Skin of body (tissue), 2 donors: ENCODE data around the gene LYSET. TPM values are rescaled to one million over a fixed set of nuclear protein-coding genes. Genes with fewer than 3 reads are reported as not detected.
"Not testable (repeated sequence)": the region's sequence is repeated elsewhere in the genome, so short reads cannot be mapped to it uniquely, and the experiment has no call there.

Experiments used
- DNase-seq: peaks from one replicate; lab custom pipeline; 2025; lab: John Stamatoyannopoulos, UW
- total RNA-seq: library from RNA; depleted of rRNA; stranded (reverse); fragments of >200 nt; gene quantifications from one replicate; pipeline ENCODE4 v1.2.3, GENCODE V29; 2014

Gene LYSET, protein sequence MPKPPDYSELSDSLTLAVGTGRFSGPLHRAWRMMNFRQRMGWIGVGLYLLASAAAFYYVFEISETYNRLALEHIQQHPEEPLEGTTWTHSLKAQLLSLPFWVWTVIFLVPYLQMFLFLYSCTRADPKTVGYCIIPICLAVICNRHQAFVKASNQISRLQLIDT
- 8.2 TPM for total RNA-seq

DNA sequence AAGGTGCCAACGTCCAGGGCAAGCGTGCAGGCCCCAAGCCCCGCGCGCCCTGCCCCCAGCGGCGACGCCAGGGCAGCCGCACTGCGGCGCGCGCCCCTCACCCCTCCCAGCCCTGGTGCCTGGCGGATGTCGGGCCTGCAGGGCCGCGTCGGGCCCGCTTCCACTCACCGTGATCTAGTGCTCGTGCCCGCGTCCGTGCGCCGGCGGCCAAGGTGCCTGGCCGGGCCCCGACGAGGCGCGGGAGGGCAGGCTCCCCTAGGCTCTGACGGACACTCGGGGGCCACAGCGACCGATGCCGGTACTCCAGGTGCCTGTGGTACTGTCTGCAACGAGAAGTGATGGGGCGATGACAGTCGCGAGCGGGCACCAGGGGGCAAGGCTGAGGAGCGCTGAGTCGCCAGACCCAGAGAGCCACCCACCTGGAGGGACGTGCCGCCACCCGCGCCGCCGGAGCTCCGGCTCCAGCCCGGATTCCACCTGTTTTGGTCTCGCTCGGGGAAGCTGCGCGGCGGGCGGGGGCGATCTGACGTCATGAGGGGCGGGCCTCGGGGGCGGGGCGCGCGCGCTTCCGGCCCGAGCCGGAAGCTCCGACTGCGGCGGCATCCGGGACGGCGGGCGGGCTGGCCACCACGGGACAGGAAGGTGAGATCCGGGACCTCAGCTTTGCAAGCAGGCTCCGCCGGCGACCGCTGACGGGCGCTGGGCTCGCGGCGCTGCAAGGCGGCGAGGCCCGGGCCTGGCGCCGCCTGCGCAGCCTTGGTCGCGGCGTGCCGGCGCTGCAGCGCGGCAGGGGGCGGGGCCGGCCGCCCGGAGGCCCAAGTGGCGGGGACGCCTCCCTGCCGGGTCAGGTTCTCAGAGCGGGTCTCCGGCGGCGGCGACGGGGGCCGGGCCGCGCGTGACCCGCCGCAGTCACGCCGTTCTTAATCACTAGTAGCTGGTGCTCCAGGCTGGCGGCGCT, at the start of gene LYSET, which contains the start of gene MOAP1:
Gene LYSET (plus strand): TSS at position 927 of the 958 bp plus-strand sequence. CDS start 89 bp downstream, outside the sequence.
Gene MOAP1 (minus strand): TSS at position 507 of the 958 bp plus-strand sequence. CDS start 655 bp downstream, outside the sequence.
- peak; percentile 77 for DNase-seq

DNA sequence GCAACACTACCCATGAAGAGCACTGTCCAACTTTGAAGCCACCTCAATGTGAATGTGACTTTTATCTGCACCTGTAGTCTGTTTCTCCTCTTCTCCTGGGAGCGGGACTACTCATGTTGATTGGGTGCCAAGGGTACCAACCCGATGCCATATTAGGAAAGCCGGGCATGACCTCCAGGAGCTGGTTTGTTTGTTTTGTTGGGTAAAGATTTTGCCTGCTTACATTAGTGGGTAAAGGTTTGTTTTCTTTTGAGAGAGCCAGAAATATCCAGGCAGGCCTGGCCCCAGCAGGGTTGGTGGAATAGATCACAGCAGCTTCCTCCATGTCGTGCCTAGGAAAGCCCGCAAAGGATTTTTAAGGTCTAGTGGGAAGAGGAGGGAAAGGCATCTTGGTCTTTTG, 49.7 kb upstream of the LYSET start:
- DNase-seq, result no peak

DNA sequence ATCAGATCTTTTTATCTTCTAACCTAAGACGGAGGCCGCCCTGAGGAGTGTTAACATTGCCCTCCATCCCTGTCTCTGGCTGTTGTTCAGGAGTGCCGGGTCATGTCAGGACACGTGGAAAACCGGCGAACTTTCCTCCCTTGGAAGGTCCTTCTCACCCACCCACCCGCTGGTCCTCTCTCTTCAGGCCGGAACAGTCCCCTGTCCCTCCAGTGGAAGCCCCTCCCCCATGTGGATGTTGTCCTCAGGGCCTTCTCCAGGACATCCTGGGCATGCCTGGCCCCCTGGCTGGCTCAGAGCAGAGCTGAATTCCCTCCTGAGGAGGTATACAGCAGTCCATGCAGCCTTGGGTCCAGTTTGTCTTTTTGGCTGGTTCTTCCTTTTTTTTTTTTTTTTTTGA, 49.1 kb upstream of the LYSET start:
- DNase-seq, result no peak

DNA sequence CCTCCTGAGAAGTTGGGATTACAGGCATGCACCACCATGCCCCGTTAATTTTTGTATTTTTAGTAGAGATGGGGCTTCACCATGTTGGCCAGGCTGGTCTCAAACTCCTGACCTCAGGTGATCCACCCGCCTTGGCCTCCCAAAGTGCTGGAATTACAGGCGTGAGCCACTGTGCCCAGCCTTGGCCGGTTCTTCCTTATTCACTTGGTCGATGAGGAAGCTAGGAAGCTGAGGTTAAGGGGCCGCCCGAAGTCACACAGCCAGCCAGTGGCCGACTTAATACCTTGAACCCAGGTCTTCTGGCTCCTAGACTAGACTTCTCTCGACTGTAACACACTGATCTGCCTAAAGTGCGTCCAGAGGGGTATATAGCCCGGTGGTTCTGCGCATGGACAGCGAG, 48.6 kb upstream of the LYSET start:
- not testable (repeated sequence) for DNase-seq

DNA sequence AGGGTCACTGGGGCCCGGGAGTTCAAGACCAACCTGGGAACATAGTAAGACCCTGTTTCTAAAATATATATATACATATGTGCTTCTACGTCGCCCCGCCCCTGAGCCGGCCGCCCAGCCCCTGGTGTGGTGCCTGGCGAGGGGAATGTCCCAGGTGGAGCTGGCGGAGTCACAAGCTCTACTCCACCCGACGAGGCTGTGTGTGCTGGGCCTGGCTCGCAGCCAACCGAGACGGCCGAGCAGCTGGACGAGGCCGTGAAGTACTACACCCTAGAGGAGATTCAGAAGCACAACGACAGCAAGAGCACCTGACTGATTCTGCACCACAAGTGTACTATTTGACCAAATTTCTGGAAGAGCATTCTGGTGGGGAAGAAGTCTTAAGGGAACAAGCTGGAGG, 47.3 kb upstream of the LYSET start:
- no peak for DNase-seq

DNA sequence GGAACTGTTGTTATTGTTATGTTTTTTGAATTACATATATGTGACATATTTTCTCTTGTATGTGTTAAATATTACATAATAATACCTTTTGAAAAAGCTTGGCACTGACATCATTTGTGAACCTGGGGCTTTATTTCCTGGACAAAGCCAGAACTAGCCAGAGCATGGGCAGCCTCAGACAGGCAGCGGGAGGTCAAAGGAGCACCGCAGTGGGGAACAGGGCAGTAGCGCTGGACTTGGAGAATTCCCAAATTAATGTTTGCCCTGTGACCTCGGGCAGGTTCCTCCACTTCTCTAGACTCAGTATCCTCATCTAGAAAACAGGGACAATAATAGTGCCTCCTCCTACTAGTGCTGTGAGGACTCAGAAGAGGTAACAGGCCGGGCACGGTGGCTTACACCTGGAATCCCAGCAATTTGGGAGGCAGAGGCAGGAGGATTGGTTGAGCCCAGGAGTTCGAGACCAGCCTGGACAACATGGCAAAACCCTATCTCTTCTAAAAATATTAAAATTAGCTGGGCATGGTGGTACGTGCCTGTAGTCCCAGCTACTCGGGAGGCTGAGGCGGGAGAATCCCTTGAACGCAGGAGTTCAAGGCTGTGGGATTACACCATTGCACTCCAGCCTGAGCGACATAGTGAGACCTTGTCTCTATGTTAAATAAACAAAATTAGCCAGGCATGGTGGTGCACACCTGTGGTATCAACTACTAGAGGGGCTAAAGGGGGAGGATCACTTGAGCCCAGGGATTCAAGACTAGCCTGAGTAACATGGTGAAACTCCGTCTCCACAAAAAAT, 42.1 kb upstream of the LYSET start:
- no peak for DNase-seq

DNA sequence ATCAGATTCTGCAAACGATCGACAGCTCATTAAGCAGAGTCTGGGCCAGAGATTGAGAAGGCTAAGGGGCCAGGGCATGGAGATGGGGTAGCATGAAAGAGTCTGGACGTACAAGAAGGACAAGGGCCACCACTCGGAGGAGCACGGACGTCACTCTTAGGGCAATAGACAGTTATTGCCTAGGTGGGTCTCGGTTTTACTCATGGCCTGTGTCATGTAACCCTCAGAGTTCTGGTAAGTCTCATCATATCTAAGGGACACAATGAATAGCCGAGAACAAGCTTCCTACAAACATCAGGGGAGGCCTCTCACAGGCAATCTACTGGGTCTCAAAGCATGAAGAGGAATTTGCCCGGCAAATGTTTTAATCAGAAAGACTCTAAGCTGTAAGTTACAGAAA, 39.0 kb upstream of the LYSET start:
- no peak for DNase-seq

DNA sequence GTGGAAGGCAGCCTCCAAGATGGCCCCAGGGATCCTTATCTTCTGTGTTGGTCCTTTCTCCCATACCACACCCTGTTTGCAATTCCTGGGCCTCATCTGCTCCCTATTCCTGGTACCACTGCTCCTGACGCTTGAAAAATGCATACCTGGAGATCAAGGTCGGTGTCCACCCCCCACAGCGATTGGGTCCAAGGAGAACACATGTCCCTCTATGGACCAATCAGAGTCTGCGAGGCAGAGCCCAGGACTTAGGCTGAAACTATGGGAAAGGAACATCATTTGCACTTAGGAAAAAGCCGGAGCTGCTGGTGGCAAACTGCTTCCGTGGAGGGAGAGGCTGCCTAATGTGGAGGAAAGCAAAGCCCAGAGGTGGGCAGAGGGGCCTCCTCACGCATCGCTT, 36.1 kb upstream of the LYSET start:
- no peak for DNase-seq

DNA sequence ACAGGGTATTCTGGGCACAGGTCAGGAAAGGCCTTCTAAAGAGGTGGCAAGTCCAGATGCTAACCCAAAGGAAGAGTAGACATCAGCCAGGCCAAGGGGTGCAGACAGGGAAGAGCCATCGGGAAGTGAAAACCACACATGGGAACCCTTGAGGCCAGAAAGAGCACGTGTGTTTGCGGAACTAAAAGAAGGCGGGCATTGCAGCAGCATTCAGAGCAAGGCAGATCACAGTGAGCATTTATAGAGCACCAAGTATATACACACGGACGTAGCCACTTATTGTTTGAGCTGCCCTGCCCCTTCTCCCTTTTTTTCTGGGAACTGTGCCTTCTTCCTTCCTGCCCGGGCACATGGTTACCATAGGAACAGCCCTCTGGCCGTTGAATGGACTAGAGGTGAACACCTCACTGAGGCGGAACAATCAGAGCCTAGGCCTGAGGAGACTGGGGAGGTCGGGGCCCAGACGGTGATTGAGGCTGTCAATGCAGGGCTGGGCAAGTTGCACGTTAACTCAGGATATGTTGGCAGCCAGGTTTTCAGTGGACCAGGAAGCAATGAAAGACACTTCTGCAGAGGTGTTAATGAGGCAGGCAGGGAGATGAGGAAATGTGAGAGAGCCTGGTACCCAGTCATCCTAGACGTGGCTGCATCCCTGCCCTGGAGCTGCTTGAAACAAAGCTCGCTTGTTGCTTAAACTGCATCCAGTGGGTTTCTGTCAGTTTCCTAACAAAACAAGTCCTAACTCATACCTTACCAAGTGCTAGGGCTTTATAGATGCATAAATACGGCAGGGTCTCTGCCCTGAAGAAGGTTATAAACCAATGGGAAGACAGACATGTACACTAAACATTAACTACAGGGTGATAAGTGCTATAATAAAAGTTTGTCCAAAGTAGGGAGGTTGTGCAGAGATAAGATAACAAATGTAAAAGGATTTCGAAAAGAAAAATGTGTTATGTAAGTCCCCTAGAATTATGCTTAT, 34.6 kb upstream of the LYSET start:
- no peak for DNase-seq

DNA sequence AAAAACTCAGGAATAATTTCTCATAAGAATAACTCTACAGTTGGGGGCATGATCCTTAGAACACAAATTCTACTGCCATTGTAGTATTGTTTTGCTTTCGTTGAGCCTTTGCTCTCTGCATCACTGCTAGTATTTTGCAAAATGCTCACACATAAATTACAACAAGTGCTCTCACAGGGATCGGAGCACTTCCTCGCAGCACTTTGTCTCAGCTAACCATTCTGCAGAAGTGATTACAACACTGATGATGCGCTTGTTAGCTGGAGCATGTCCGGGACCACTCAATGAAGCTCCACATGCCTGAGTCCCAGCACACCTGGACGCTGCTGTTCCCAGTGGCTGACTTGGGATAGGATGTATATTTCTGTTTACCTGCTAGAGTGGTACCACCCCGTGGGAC, 32.0 kb upstream of the LYSET start:
- DNase-seq, result no peak

DNA sequence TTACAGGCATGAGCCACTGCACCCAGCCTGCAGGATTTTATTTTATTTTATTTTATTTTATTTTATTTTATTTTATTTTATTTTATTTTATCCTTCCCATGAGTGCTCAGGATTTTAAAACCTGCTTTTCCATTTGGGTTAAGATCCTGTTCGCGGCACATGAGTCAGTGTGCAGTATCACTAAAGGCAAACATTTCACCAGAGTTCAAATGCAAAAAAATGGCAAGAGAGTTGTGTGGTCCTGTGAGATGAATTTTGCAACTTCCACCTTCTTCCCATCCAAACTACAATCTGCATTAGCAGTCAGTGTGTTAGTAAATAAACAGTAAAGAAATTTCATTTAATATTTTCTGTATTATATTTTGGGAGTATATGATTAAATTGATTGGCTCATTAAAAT, 29.4 kb upstream of the LYSET start:
- DNase-seq, result no peak

DNA sequence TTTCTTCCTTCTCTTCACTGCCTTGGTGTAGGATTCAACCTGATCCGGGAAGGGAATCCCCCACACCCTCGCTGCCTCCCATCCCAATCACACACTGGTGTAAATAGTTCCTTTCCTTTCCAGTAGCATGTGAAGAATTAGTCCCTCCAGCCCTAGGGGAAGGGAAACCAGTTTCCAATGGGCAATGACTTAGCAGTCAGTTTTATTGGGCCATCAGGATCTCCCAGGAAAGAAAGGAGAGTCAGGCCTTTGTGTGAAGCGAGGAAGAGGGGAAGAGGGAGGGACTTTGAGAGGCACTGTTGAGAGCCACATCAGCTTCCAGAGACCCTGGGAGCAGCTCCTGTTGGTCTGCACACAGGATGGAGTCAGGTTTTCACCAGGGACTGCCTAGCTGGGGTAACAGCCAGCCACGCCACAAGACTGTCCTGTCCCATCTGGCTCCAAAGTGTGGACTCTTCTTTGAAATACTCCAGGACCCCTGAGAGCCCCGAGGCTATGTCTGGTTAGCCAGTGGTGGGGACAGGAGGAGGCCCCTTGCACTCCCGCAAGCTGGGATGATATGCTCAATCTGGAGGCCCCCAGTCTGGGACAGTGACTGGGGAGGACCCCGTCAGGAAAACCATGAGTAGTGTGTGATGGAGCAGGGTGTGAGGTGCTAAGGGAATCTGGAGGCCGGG, 28.3 kb upstream of the LYSET start:
- DNase-seq, result no peak

DNA sequence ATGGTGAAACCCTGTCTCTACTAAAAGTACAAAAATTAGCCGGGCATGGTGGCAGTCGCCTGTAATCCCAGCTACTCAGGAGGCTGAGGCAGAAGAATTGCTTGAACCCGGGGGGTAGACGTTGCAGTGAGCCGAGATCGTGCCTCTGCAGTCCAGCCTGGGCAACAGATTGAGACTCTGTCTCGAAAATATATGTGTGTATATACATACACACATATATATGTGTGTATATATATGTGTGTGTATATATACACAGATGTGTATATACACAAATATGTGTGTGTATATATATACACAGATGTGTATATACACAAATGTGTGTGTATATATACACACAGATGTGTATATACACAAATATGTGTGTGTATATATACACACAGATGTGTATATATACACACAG, 26.8 kb upstream of the LYSET start:
- not testable (repeated sequence) for DNase-seq

DNA sequence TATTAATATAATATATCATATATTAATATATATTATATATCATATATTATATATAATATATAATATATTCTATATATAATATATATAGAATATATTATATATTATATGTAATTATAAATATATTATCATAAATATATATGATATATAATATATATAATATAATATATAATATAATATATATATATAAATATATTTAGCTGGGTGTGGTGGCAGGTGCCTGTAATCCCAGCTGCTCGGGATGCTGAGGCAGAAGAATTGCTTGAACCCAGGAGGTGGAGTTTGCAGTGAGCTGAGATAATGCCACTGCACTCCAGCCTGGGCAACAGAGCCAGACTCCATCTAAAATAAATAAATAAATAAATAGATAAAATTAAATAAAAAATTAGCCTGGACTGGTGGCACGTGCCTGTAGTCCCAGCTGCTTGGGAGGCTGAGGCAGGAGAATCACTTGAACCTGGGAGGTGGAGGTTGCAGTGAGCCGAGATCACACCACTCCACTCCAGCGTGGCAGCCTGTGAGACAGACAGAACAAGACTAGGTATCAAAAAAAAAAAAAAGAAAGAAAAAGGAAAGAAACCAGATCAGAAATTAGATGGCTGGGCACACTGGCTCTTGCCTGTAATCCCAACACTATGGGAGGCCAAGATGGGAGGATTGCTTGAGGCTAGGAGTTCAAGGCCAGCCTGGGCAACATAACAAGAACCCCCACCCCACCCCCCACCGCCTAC, 25.3 kb upstream of the LYSET start:
- not testable (repeated sequence) for DNase-seq

DNA sequence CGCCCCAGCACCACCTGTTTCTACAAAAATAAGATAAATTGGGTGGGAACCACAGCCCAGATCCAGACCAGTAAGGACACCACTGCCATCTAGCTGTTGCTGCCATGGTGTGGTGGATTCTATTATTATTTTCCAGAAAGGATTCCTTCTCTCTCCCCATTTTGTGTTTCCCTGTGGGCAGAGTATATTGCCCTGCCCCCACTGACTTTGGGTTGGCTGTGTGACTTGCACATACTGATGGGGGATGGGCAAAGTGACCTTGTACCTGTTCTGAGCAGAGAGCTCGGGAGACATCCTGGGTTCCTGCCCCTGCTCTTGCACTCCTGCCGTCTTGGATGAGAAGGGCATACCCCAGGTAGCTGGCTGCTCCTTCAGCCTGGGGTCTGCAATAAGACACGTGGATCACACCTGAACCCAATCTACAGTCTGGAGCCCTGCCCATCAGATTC, 24.7 kb upstream of the LYSET start:
- DNase-seq, result no peak

DNA sequence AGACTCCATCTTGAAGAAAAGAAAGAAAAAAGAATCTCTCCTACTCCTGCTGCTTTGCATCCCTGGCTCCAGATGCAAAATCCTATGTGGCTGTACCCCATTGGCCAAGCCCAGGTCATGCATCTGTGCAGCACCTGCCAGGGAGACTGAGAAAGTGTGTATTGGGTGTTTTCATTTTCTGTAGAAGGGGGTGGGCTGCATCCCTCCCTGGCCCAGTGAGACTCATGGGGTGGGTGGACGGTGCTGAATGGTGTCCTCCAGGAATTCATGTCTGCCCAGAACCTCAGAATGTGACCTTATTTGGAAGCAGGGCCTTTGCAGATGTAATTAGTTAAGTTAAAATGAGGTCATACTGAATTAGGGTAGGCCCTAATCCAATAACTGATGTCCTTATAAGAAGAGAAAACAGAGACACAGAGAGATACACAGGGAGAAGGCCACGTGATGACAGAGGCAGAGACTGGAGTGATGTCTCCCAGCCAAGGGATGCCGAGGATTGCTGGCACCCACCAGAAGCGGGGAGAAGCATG, 23.6 kb upstream of the LYSET start:
- no peak for DNase-seq

DNA sequence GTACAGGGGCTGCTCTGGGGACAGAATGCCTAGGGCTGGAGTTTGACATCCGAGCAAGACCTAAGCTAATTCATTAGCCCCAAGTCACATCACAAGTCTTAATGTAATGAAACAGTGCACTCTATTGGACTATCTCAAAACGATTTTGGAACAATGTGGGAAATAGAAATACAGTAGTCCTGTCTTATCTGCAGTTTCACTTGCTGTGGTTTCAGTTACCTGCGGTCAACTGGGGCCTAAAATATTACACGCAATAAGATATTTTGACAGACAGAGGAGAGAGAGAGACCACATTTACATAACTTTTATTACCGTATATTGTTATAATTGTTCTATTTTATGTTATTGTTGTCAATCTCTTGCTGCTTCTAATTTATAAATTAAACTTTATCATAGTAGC, 21.6 kb upstream of the LYSET start:
- DNase-seq, result no peak

DNA sequence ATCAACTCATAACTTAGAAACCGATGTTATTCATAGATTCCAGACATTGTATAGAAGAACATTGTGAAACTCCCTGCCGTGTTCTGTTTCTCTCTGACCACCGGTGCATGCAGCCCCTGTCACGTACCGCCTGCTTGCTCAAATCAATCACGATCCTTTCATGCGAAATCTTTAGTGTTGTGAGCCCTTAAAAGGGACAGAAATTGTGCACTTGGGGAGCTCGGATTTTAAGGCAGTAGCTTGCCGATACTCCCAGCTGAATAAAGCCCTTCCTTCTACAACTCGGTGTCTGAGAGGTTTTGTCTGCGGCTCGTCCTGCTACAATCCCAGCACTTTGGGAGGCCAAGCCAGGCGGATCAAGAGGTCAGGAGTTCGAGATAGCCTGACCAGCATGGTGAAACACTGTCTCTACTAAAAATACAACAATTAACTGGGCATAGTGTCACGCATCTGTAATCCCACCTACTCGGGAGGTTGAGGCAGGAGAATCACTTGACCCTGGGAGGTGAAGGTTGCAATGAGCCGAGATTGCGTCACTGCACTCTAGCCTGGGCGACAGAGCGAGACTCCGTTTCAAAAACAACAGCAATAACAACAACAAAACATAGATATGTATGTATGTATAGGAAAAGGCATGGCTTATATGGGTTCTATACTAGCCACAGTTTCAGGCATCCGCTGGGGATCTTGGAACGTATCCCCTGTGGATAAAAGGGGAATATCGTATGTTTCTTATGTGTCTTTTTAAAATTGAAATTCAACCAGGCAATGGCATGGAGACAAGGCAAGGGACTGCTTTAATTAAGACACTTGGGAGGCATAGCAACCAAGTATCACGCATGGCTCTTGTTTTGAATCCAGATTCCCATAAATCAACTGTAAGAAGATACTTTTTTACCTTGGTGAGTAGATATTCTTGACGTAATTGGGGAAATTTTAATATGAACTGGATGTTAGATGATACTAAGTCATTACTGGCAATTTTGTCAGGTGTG, 19.5 kb upstream of the LYSET start:
- not testable (repeated sequence) for DNase-seq
